Right ventricle myocardium superior (tissue), 1 donor: ENCODE results near the gene LOXL3. TPM values are rescaled to one million over a fixed set of nuclear protein-coding genes. Genes with fewer than 3 reads are reported as not detected.

ENCODE experiments used
- ATAC-seq: fragments of 200-7000 bp; cut with Tn5 transposase; one replicate; pipeline ENCODE4 v1.9.1; 2020; ENCODE audit warnings: mild to moderate bottlenecking; ENCODE audit not compliant: poor library complexity
- DNase-seq: peaks from one replicate; pipeline ENCODE4 v3.0.0-alpha.2; 2020
- intact Hi-C: fragments of 100-400 bp; cut with DNase I; formaldehyde crosslinking; loops from one replicate; pipeline ENCODE4 v1.11.2; 2022
- long read RNA-seq: library from polyadenylated mRNA; unstranded; transcript quantifications from one replicate; pipeline ENCODE4 v2.0.0, GENCODE V29; 2021
- total RNA-seq: library from RNA; stranded (reverse); fragmentation: NEBNext Ultra II Directional; extraction: Animal tissue kit (Norgen Biotek cat#: 25700); gene quantifications from one replicate; pipeline ENCODE4 v1.2.1, GENCODE V29; 2021
- donor health status: DM: no; HTN: yes; CAD: no; lungs with severe emphysema.

Gene LOXL3
- total RNA-seq, result 3.6 TPM
- long read RNA-seq, partial matches to known transcripts, result 2 of 6 reads
- long read RNA-seq, other reads (novel, unspliced or antisense), result 0 of 6 reads

GRCh38 chr2:74553892-74554819 is at the start of gene LOXL3, which contains the start of gene DOK1:
Gene LOXL3, minus strand, starts transcription at chr2:74553942. Its CDS starts 1,308 bp downstream, at chr2:74552634.
Gene DOK1, plus strand, starts transcription at chr2:74554720. Its CDS starts 35 bp downstream, at chr2:74554755.
- intact Hi-C loops, result no loop called here
- DNase-seq, result peak; percentile 94
- peak; percentile 90 for ATAC-seq

- ATAC-seq (no peak), DNase-seq (no peak)
- intact Hi-C loops, result no loop called here
These were observed 49.0 kb upstream of the LOXL3 start for GRCh38 chr2:74602586-74603281.

- ATAC-seq (no peak), DNase-seq (no peak)
- intact Hi-C loops, result no loop called here
These were observed 45.9 kb upstream of the LOXL3 start for GRCh38 chr2:74599676-74600075.

GRCh38 chr2:74597410-74597809 is 43.7 kb upstream of the LOXL3 start:
- no peak for ATAC-seq

GRCh38 chr2:74596584-74596983 is 42.8 kb upstream of the LOXL3 start:
- ATAC-seq (no peak), DNase-seq (no peak)
- intact Hi-C loops, result no loop called here

More at GRCh38 chr2:74597410-74597809, 43.7 kb upstream of the LOXL3 start:
- no peak for DNase-seq
- intact Hi-C loops, result no loop called here

GRCh38 chr2:74593826-74594772 is 40.4 kb upstream of the LOXL3 start:
- DNase-seq, result no peak
- intact Hi-C loops, result no loop called here
- no peak for ATAC-seq

- no peak for DNase-seq
- intact Hi-C loops, result loop anchor here (5.0 to 10.0 kb wide), 2 partner anchors 106 to 764 kb away; partner anchors contain the start of genes CCDC142, STAMBP and TTC31
- no peak for ATAC-seq
These were observed 34.9 kb upstream of the LOXL3 start for GRCh38 chr2:74588664-74589063.

- intact Hi-C loops, result loop anchor here (5.0 to 10.0 kb wide), 2 partner anchors 105 to 763 kb away; partner anchors contain the start of genes CCDC142, STAMBP and TTC31
- peak; percentile 93 for ATAC-seq
- peak; percentile 52 for DNase-seq
These were observed 34.0 kb upstream of the LOXL3 start for GRCh38 chr2:74587664-74588277.

- peak; percentile 62 for DNase-seq
- no peak for ATAC-seq
- intact Hi-C loops, result loop anchor here (5.0 to 10.0 kb wide), 2 partner anchors 103 to 761 kb away; partner anchors contain the start of genes CCDC142, STAMBP and TTC31
These were observed 31.9 kb upstream of the LOXL3 start for GRCh38 chr2:74585406-74586185.

- intact Hi-C loops, result loop anchor here (10.0 kb wide), 1 partner anchor 759 kb away; the partner anchor contains the start of gene STAMBP
- no peak for ATAC-seq
- DNase-seq, result no peak
These were observed 30.4 kb upstream of the LOXL3 start for GRCh38 chr2:74584088-74584645.

GRCh38 chr2:74583504-74583903 is 29.8 kb upstream of the LOXL3 start:
- ATAC-seq (no peak), DNase-seq (no peak)
- intact Hi-C loops, result loop anchor here (10.0 kb wide), 1 partner anchor 759 kb away; the partner anchor contains the start of gene STAMBP

- intact Hi-C loops, result loop anchor here (10.0 kb wide), 1 partner anchor 757 kb away; the partner anchor contains the start of gene STAMBP
- DNase-seq (no peak), ATAC-seq (no peak)
These were observed 28.4 kb upstream of the LOXL3 start for GRCh38 chr2:74582184-74582583.

- no peak for DNase-seq
- intact Hi-C loops, result loop anchor here (10.0 kb wide), 1 partner anchor 757 kb away; the partner anchor contains the start of gene STAMBP
- no peak for ATAC-seq
These were observed 27.7 kb upstream of the LOXL3 start for GRCh38 chr2:74581463-74581862.

- DNase-seq (no peak), ATAC-seq (no peak)
- intact Hi-C loops, result no loop called here
These were observed 24.7 kb upstream of the LOXL3 start for GRCh38 chr2:74578408-74578807.

GRCh38 chr2:74577448-74577847 is 23.7 kb upstream of the LOXL3 start:
- ATAC-seq (peak; percentile 81), DNase-seq (no peak)
- intact Hi-C loops, result no loop called here

- ATAC-seq (peak; percentile 83), DNase-seq (no peak)
- intact Hi-C loops, result no loop called here
These were observed 23.1 kb upstream of the LOXL3 start for GRCh38 chr2:74576863-74577229.
